HG02870 (cell line): ENCODE measurements around the gene JAML.
"Not testable (repeated sequence)": the region's sequence is repeated elsewhere in the genome, so short reads cannot be mapped to it uniquely, and the experiment has no call there.

Source experiments
- ATAC-seq: cut with Tn5 transposase; IDR thresholded peaks from one replicate; pipeline ENCODE4 v1.9.1; 2021; ENCODE audit warnings: mild to moderate bottlenecking, moderate library complexity; ENCODE audit not compliant: unreplicated experiment

JAML gene

GRCh38 chr11:118199135-118199534, 25.7 kb downstream of the JAML start:
- no peak for ATAC-seq

- ATAC-seq: no peak
Measured at GRCh38 chr11:118198370-118198769, 26.4 kb downstream of the JAML start.

- no peak for ATAC-seq
Measured at GRCh38 chr11:118194835-118195627, 29.8 kb downstream of the JAML start.

- ATAC-seq: no peak
Measured at GRCh38 chr11:118193910-118194566, 30.8 kb downstream of the JAML start.

GRCh38 chr11:118192817-118193216, 32.0 kb downstream of the JAML start:
- not testable (repeated sequence) for ATAC-seq

GRCh38 chr11:118190942-118191506, 33.8 kb downstream of the JAML start:
- ATAC-seq: not testable (repeated sequence)

GRCh38 chr11:118186346-118187107, 38.3 kb downstream of the JAML start:
- ATAC-seq: no peak

GRCh38 chr11:118184784-118185579, 39.8 kb downstream of the JAML start:
- ATAC-seq: no peak

- not testable (repeated sequence) for ATAC-seq
Measured at GRCh38 chr11:118183691-118184090, 41.1 kb downstream of the JAML start.

- no peak for ATAC-seq
Measured at GRCh38 chr11:118180300-118180703, 44.5 kb downstream of the JAML start.

- ATAC-seq: no peak
Measured at GRCh38 chr11:118176778-118177134, 48.1 kb downstream of the JAML start.

GRCh38 chr11:118175993-118176777, 48.6 kb downstream of the JAML start, which contains the start of gene SCN2B:
Gene SCN2B (minus strand): TSS chr11:118176639. CDS start chr11:118176431, 208 bp downstream.
- ATAC-seq: no peak

- ATAC-seq: no peak
Measured at GRCh38 chr11:118175031-118175992, 49.5 kb downstream of the JAML start.

- ATAC-seq: no peak
Measured at GRCh38 chr11:118174006-118174567, 50.7 kb downstream of the JAML start.

- no peak for ATAC-seq
Measured at GRCh38 chr11:118172356-118172755, 52.5 kb downstream of the JAML start.

- ATAC-seq: no peak
Measured at GRCh38 chr11:118171269-118172062, 53.3 kb downstream of the JAML start.

GRCh38 chr11:118170882-118171268, 53.9 kb downstream of the JAML start:
- ATAC-seq: no peak
